HG02798 (cell line): ENCODE measurements around the gene NT5M.

Source experiments
- ATAC-seq: cut with Tn5 transposase; IDR thresholded peaks from one replicate; pipeline ENCODE4 v1.9.1; 2021; ENCODE audit warnings: mild to moderate bottlenecking; ENCODE audit not compliant: unreplicated experiment, poor library complexity

NT5M gene

GRCh38 chr17:17351901-17352781 lies 49.0 kb downstream of the NT5M start:
- no peak for ATAC-seq

DNA sequence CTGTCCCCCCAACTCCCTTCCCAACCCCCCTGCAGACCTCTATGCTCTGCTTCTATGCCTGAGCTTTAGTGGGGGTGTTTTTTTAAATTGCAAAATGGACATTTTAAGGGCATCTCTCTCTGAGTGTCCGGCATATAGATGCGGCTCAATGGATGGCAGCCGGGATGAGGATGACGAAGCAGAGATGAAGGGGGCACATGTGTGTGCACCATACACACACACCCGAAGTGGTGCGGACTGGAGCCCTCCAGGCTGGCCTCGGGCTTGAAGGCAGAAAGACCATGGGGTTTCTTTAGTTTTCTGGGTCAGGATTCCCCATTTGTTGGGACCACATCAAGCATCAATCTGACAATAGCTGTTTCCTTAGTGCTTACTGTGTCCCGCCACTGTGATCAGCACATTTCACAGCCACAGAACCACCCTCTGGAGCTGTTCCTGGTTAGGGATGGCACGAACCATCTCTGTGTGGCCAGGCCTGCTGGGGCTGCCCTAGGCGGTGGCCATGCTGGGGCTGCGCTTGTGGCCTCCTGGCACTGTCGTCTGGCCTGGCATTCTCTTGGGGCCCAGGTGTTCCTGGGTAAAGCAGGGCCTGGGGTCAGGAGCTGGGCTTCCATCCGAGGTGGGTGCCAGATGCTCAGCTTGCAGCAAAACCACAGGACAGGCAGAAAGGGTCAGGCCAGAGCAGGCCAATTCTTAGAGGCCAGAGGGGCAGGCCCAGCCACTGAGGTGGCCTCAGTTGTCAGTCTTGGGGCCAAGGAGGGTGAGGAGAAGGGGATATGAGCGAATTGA lies 49.9 kb downstream of the NT5M start:
- ATAC-seq, result no peak

DNA sequence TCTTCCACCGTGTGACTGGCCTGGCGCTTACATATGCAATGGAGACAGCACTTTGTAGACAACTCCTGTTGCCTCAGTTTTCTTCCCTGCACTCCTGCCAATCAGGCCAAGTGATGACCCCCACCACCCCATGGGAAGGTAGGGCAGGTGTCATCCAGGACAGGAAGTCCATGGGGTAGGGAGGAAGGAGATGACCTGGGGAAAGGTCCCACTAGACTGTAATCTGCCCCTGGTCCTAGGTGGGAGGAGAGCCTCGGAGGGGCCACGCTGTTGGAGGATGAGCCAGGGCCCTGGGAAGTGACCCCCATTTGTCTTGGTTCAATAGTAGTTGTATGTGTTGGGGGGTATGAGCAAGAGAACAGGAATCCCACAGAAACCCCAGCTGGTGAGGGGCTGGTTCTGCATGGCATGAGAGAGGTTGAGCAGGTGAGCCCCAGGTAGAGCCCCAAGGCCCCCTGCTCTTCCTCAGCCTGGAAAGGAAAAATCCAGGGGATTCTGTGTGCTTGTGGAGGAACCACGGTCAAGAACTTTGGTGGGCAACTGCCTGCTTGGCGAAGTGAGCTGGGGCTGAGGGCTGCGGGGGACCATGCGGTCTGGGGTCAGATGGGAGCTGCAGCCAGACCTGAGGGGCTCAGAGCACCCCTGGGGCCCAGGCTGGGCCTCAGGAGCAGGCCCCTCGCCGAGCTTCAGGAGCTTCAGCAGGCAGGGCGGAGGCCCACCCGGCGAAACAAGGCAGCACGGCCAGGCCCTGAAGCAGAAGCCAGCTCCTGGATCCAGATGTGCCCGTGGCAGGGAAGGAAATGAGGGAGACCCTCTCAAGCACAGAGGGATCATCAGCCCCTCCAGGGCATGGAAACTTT lies 50.7 kb downstream of the NT5M start:
- no peak for ATAC-seq

- ATAC-seq, result no peak
Observed at GRCh38 chr17:17354560-17355349, 51.6 kb downstream of the NT5M start.

DNA sequence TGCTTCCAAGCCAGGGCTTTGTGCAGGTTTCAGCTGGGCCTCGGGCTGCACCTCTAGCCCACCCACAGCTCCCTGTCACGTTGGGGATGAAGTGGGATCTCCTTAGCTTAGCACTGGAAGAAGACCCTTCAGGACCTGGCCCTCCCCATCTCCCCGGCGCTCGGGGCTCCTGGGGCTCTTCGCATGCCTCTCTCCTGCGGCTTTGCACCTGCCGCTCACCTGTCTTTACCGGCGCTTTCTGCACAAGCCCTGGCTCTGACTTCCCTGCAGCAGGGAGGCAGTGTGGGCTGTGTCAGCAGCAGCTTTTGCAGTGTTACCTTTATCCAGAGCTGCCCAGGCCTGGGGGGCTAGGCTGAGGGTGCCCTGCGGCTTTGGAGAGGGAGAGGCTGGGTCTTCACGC lies 52.3 kb downstream of the NT5M start:
- no peak for ATAC-seq

GRCh38 chr17:17356149-17356930 lies 53.2 kb downstream of the NT5M start:
- peak; percentile 48 for ATAC-seq

DNA sequence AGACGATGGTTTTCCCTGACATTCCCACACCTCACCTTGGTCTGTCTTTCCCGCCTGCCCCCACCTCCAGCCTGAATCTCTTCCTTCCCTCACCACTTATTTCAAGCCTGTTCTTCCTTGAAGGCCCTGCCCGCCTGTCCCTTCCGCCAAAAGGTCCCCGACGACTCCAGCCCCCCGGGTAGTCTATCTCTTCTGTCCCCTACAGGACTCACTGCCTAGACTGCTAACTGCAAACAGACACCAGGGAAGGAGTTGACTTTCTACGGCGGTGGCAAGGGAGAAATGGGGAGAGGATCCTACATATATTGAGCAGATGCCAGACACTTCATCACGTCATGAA lies 53.7 kb downstream of the NT5M start:
- no peak for ATAC-seq

DNA sequence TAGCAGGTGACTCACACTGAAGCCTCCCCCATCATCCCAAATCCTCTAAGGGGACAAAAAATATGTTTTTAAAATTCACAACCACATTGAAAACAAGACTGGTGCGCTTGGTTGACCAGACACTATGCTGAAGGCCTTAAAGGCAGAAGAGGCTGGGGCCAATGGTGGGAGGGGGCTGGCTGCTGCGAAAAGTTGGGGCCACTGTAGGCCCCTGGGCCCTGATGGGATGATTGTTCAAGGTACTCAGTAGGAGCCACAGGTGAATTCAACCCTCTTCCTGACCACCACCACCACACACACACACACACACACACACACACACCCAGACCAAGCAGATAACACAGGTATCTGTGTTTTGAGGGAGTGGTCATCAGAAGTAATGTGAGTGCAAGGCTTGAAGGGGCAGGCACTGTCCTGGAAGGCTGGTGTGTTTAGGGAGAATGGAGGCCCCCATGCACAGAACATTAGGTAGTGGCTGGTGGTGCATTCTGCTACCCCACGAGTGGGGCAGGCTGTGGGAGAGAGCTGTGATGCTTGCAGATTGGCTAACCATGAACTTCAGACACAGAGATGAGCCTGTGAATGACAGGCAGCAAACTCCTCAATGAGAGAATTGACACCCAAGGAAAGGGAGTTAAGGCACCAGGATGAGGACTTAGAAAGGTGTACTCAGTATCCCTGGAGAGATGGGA lies 55.0 kb downstream of the NT5M start:
- no peak for ATAC-seq

DNA sequence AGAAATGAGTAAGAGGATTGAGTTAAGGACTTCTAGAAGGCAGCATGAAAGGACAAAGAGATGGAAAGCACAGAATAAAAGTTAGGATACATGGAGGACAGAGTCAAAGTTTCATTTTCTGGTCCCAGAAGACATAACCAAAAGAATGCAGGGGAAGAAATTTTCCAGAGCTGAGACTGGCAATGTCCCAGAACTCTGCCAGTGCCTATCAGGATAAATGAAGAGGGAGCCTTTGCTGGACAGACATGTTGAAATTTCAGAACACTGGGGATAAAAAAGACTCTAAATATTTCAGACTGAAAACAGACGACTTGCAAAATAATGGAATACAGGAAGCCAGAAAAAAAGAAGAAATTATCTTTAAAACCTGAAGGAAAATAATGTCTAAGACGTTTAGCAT lies 55.7 kb downstream of the NT5M start:
- ATAC-seq, result no peak

GRCh38 chr17:17359271-17359670 lies 56.1 kb downstream of the NT5M start:
- ATAC-seq, result no peak

DNA sequence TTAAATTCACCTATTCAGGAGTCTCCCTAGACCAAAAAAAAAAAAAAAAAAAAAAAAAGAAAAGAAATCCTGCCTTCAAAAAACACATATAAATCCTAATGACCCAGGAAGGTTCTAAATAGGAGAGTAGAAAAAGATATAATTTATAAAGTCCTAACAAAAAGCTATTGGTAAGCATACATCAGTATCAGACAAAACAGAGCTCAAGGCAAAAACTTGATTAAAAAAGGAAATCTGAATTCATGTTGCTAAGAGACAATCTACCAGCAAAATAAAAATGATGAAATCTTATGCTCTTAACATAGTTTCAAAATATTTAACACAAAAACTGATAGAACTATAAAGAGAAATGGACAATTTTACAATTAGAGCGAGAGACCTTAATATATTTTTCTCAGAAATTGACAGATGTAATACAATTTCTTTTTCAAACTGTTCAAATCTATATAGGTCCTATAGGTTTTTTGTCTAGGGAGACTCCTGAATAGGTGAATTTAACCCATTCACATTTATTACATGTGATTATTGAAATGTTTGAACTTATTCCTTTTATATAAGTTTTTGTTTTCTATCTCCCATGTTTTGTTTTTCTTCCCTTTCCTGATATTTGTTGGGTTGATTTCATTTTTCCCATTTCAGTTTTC lies 57.0 kb downstream of the NT5M start:
- no peak for ATAC-seq

GRCh38 chr17:17361543-17361866 lies 58.3 kb downstream of the NT5M start:
- ATAC-seq, result no peak

GRCh38 chr17:17361867-17362539 lies 58.8 kb downstream of the NT5M start:
- no peak for ATAC-seq

DNA sequence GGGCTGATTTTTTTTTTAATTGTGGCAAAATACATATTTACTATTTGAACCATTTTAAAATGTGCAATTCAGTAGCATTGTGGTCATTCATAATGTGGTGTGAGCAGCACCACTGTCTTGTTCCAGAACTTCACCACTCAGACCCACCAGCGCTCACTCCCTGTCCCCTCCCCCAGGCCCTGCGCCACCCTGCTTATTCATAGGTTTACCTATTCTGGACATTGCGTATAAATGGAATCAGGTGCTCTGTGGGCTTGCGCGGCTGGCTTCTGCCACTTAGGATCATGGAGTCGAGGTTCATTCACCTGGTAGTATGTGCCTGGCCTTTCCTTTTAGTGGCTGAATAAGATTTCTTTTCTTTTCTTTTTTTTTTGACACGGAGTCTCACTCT lies 59.4 kb downstream of the NT5M start:
- no peak for ATAC-seq

DNA sequence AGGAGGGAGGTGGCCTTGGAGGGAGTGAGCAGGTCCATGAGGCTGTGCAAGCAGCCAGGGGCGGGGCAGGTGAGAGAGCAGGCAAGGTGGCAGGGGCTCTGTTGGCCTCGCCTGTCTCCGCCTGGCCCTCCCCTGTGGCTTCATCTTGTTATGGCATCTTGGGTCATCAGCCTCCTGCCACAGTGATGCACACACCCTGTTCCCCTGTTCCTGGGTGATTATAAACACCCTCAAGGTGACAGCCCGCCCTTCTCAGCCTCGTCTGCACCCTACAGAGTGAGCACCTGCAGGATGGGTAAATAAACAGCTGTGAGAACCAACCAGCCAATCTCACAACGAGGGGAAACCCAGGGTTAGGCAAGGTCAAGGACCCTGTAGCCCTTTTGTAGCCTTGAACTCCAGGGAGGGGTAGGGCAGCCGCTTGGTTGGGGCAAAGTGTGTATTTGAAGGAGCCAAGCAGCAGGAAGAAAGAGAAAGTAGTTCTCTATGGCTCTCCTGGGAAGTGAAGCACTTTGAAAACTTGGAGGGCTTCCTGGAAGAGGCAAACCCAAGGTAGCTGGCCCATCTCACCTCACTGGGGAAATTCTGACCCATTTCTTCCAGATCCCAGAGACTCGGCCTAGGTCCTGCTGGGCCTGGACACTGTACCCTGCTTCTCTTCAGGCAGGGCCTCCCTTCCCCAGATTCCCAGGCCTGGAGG lies 60.6 kb downstream of the NT5M start:
- ATAC-seq, result no peak

DNA sequence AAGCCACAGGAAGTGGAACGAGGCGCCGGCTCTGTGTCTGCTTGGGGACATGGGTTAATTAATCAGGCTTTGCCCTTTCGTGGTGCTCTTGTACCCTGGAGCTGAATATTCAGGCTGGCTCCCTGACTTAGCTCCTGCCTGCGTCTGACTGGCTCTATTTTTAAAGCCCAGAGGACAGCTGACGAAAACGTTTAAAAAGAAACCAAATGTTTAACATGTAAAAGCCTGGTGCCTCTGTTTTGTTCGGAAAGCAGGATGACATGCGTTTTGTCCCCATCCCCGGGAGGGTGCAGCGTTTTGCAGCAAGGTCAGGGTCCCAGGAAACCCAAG lies 61.1 kb downstream of the NT5M start:
- ATAC-seq, result no peak

DNA sequence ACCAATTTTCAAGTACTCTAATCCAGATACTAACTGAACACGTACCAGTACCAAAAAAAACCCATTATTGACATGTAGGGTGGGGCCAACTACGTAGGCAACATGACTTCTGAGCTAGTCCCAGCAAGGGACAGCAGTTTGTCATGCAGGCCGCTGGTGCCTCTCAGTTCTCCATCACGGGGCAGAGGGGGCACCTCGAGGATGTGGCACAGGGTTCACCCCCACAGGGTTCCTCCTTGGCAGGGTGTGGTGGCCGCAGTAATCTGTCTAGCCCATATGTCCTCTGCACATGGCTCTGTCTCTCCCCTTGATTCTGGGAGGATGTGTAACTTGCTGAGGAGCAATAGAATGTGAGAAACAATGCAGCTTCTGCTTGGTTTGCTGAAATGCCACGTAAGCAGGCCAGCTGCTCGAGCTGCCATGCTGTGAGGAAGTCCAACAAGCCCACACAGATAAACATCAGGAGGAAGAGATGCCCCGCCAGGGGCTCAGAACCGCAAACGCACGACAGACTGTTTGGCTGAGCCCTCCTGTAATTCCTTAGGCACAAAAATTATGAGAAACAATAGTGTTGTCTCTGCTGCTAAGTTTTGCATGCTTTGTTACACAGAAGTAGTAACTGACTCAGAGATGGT lies 62.4 kb downstream of the NT5M start:
- ATAC-seq, result no peak
